ENCODE results near the gene GGCT. TPM values are rescaled to one million over a fixed set of nuclear protein-coding genes. Genes with fewer than 3 reads are reported as not detected.

Gene GGCT
- total and polyA plus RNA-seq, 2 donors = 43.4 to 85.4 TPM

DNA sequence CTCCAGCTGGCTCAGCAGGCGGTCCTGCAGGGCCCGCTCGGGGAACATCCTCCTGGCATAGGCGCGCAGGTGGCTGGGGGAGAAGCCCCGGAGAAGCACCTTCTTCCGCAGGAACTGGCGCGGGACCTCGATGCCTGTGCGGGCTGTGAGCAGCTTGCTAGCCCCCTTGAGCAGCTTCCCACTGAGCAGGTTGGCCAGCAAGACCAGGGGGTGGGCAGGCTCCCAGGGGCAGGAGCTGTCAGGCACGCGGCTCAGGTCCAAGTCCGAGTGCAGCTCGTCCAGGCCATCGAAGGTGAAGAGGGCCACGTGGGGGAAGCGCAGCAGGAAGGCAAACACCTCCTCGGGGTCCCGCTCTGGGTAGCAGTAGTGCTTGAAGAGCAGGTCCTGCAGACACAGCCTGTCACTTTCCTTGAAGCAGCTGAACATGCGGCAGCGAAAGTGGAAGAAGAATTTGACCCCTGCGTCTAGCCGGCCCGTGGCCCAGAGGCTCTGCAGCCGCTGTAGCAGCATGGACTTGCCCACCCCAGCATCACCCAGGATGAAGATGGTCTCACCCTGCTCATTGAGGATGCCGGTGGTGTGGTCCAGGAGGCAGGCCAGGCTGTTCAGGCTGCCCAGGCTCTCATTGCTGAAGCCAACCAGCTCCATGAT, 52.2 kb downstream of the GGCT start:
- Histone ChIP-seq H3K4me3 (ENCODE audit: low read length in 2 of 2) (no peak overlapping the region), H3K9me3 (ENCODE audit: control insufficient read depth in 2 of 2, insufficient read depth in 1 of 2, low read length in 1 of 2) (no peaks in the 10 kb centered on the region), H3K27ac (ENCODE audit: low read depth in 1 of 2, low read length in 1 of 2) (no peak overlapping the region), H3K36me3 (ENCODE audit: control insufficient read depth in 2 of 2, insufficient read depth in 2 of 2, low read length in 1 of 2) (peaks cover 25 to 34% of the 10 kb centered on the region in 2 donors), H3K27me3 (ENCODE audit: control insufficient read depth in 2 of 2, insufficient read depth in 1 of 2, low read length in 1 of 2) (no peaks in the 10 kb centered on the region), H3K4me1 (ENCODE audit: control insufficient read depth in 2 of 2, insufficient read depth in 2 of 2, low read length in 2 of 2) (no peaks in the 10 kb centered on the region)
- 95% methylated on average over 27 of the region's 27 CpGs for WGBS
- DNase-seq (ENCODE audit: low read depth in 6 of 9, low spot score in 9 of 9) = no peak

DNA sequence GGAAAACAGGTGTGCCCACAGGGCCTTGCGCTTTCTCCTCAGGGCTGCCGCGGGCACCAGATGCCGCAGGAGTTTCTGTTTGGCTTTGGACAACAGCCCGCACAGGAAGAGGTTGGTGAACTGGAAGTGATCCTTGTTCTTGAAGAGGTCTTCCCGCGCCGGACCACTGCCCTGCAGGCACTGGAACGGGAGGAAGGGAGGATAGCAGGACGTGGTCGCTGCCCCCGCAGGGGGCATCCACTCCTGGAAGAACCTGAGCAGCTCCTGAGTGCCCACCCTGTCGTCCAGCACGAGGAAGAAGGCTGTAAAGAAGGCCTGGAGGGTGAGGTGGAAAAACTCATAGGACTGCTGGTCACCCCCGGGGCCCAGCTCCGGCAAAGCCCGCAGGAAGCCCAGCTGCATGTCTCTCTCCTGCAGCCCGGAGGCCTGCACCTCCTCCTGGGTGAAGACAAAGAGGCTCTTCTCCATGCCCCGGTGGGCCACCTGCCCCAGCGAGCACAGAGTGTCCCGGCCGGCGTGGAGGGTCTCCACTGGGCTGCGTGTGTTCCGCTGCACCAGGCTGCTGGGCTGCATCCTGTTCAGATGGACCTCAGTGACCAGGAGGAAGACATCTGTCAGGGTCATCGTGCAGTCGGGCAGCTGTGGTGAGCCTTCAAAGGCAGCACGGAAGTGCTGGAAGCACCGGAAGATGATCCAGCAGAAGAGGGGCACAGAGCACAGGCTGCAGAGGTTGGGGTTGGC, 52.9 kb downstream of the GGCT start:
- no peak for DNase-seq (ENCODE audit: low read depth in 6 of 9, low spot score in 9 of 9)
- Histone ChIP-seq H3K27ac (ENCODE audit: low read depth in 1 of 2, low read length in 1 of 2) (no peak overlapping the region), H3K4me1 (ENCODE audit: control insufficient read depth in 2 of 2, insufficient read depth in 2 of 2, low read length in 2 of 2) (no peaks in the 10 kb centered on the region), H3K4me3 (ENCODE audit: low read length in 2 of 2) (no peak overlapping the region), H3K27me3 (ENCODE audit: control insufficient read depth in 2 of 2, insufficient read depth in 1 of 2, low read length in 1 of 2) (no peaks in the 10 kb centered on the region), H3K36me3 (ENCODE audit: control insufficient read depth in 2 of 2, insufficient read depth in 2 of 2, low read length in 1 of 2) (peaks cover 25 to 37% of the 10 kb centered on the region in 2 donors), H3K9me3 (ENCODE audit: control insufficient read depth in 2 of 2, insufficient read depth in 1 of 2, low read length in 1 of 2) (no peaks in the 10 kb centered on the region)
- 96% methylated on average over 29 of the region's 29 CpGs for WGBS

DNA sequence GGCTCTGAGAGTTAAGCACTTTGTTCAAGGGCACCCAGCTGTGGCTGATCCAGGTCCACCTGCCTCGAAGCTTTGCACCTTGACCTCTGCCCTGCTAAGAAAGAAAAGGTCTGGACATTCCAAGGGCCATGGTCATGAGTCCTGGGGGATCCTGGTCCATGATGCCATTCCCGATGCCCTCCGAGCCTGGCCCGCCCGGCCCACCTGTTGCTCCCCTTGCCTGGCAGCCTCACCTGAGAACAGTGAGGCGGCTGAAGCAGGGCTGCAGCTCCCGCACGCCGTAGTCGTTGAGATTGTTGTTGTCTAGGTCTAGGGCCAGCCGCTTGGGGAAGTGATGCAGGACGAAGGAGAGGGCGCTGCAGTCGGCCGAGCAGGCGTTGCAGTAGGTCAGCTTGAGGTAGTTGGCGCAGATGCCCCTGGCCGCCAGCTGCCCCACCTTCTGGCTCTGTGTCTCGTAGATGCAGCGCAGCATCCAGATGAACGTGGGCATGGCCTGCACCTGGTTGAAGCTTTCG, 53.6 kb downstream of the GGCT start:
- WGBS = 97% methylated on average over 22 of the region's 22 CpGs
- H3K9me3 ChIP-seq (ENCODE audit: control insufficient read depth in 2 of 2, insufficient read depth in 1 of 2, low read length in 1 of 2) = no peaks in the 10 kb centered on the region
- H3K27me3 ChIP-seq (ENCODE audit: control insufficient read depth in 2 of 2, insufficient read depth in 1 of 2, low read length in 1 of 2) = no peaks in the 10 kb centered on the region
- H3K27ac ChIP-seq (ENCODE audit: low read depth in 1 of 2, low read length in 1 of 2) = no peak overlapping the region
- peaks cover 19 to 37% of the 10 kb centered on the region in 2 donors for H3K36me3 ChIP-seq (ENCODE audit: control insufficient read depth in 2 of 2, insufficient read depth in 2 of 2, low read length in 1 of 2)
- no peak for DNase-seq (ENCODE audit: low read depth in 6 of 9, low spot score in 9 of 9)
- H3K4me1 ChIP-seq (ENCODE audit: control insufficient read depth in 2 of 2, insufficient read depth in 2 of 2, low read length in 2 of 2) = no peaks in the 10 kb centered on the region
- no peak overlapping the region for H3K4me3 ChIP-seq (ENCODE audit: low read length in 2 of 2)

DNA sequence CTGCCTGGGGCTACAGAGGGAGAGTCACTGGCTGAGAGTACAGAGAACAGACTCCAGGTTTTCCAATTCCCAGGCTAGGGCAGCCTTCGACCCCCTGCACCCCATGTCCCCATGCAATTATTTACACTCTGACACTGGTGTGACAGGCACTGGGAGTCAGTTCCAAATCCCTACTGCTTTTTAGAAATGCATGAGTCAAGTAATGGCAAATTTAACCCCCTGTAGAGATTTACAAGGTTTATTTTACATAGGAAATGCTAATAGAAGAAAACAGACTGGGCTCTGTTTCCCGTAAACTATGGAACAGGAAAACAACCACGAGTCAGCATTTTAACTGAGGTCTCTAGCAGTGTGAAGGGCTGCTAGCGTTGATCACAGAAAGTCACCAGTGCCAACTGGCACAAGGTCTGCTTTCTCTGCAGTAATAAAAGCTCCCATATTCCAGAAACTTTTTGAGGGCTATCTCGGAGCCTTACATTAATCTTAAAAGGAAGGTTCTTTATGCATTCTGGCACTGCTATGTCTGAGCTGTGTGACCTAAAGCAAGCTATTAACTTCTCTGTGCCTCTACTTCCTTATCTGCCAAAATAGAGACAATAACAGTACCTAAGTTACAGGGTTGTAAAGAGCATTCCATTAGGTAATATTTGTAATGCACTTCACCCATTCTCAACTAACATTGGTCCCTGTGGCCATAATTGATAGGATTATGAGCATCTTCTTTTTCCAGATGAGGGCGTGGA, 54.2 kb downstream of the GGCT start:
- Histone ChIP-seq H3K27me3 (ENCODE audit: control insufficient read depth in 2 of 2, insufficient read depth in 1 of 2, low read length in 1 of 2) (no peaks in the 10 kb centered on the region), H3K4me3 (ENCODE audit: low read length in 2 of 2) (no peak overlapping the region), H3K9me3 (ENCODE audit: control insufficient read depth in 2 of 2, insufficient read depth in 1 of 2, low read length in 1 of 2) (no peaks in the 10 kb centered on the region), H3K4me1 (ENCODE audit: control insufficient read depth in 2 of 2, insufficient read depth in 2 of 2, low read length in 2 of 2) (no peaks in the 10 kb centered on the region), H3K27ac (ENCODE audit: low read depth in 1 of 2, low read length in 1 of 2) (no peak overlapping the region), H3K36me3 (ENCODE audit: control insufficient read depth in 2 of 2, insufficient read depth in 2 of 2, low read length in 1 of 2) (peaks cover 19 to 37% of the 10 kb centered on the region in 2 donors)
- DNase-seq (ENCODE audit: low read depth in 6 of 9, low spot score in 9 of 9) = no peak
- WGBS = 89% methylated on average over 6 of the region's 6 CpGs

DNA sequence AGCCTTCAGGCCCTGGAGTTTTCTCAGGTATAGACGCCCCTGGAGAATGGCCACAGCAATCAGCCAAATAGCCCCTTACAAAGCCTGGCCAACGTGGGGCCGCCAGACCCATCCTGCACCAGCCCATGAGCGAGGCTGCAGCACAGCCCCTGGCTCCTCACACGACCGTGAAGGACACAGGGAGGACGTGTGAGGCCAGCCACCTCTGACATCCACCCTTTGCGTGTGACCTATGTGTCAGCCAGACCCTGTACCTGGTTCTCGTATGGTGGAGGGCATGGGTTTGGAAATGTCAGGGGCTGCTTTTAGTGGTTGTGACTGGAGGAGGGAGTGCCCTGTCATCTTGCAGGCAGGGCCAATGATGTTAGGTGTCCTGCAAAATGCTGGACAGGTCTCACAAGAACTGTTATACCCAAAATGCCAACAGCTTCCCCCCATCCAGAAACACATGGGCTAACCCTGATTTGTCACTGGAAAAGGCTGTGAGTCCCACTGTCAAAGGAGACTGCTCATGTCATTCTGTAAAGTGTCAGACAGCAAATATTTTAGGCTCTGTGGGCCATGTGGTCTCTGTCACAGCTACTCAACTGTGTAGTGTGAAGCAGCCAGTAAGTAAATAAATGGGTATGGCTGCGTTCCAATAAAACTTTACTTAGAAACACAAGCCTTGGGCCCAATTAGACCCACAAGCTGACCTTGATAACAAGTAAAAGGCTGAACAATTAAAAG, 56.0 kb downstream of the GGCT start:
- H3K27ac ChIP-seq (ENCODE audit: low read depth in 1 of 2, low read length in 1 of 2) = no peak overlapping the region
- DNase-seq (ENCODE audit: low read depth in 6 of 9, low spot score in 9 of 9) = no peak
- H3K36me3 ChIP-seq (ENCODE audit: control insufficient read depth in 2 of 2, insufficient read depth in 2 of 2, low read length in 1 of 2) = peaks cover 10 to 32% of the 10 kb centered on the region in 2 donors

DNA sequence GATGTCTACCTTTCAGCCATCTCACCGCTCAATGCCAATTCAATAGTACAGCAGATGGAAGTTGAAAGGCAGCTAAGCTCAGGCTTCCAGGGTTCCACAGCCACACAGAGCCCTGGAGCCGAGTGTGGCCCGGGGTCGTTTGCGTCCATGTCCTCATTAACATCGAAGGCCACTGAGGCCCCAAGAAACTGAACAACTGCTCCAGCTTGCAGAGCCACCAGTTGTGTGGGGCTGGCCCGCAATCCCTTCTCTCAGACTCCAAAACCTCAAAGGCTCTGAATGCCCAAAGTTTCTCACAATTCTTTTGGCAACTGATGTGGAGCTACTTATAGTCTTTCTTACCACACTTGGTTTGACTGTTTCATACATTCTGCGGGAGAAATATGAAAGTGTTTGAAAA, 57.2 kb downstream of the GGCT start:
- no peak overlapping the region for H3K27ac ChIP-seq (ENCODE audit: low read depth in 1 of 2, low read length in 1 of 2)
- no peaks in the 10 kb centered on the region for H3K27me3 ChIP-seq (ENCODE audit: control insufficient read depth in 2 of 2, insufficient read depth in 1 of 2, low read length in 1 of 2)
- peaks cover 10 to 23% of the 10 kb centered on the region in 2 donors for H3K36me3 ChIP-seq (ENCODE audit: control insufficient read depth in 2 of 2, insufficient read depth in 2 of 2, low read length in 1 of 2)
- H3K4me1 ChIP-seq (ENCODE audit: control insufficient read depth in 2 of 2, insufficient read depth in 2 of 2, low read length in 2 of 2) = no peaks in the 10 kb centered on the region
- H3K9me3 ChIP-seq (ENCODE audit: control insufficient read depth in 2 of 2, insufficient read depth in 1 of 2, low read length in 1 of 2) = no peaks in the 10 kb centered on the region
- no peak for DNase-seq (ENCODE audit: low read depth in 6 of 9, low spot score in 9 of 9)
- H3K4me3 ChIP-seq (ENCODE audit: low read length in 2 of 2) = no peak overlapping the region
- WGBS = 98% methylated on average over 8 of the region's 8 CpGs

More for the DNA sequence above, 56.0 kb downstream of the GGCT start:
- Histone ChIP-seq H3K9me3 (ENCODE audit: control insufficient read depth in 2 of 2, insufficient read depth in 1 of 2, low read length in 1 of 2) (no peaks in the 10 kb centered on the region), H3K27me3 (ENCODE audit: control insufficient read depth in 2 of 2, insufficient read depth in 1 of 2, low read length in 1 of 2) (no peaks in the 10 kb centered on the region), H3K4me3 (ENCODE audit: low read length in 2 of 2) (no peak overlapping the region), H3K4me1 (ENCODE audit: control insufficient read depth in 2 of 2, insufficient read depth in 2 of 2, low read length in 2 of 2) (no peaks in the 10 kb centered on the region)
- WGBS = 97% methylated on average over 10 of the region's 10 CpGs

Other genes starting within 250 kb of the GGCT start
- 12.8 TPM for gene ZNRF2, start 220.2 kb downstream of the GGCT start, total RNA-seq
- 10.5 TPM for gene ZNRF2, start 220.2 kb downstream of the GGCT start, polyA plus RNA-seq
- gene NOD1, start 26.0 kb downstream of the GGCT start, total RNA-seq = 4.3 TPM
- 13.6 TPM for gene NOD1, start 26.0 kb downstream of the GGCT start, polyA plus RNA-seq
- 44.9 TPM for gene GARS1, start 90.0 kb upstream of the GGCT start, total RNA-seq
- gene GARS1, start 90.0 kb upstream of the GGCT start, polyA plus RNA-seq = 56.9 TPM
- gene CRHR2, start 177.6 kb upstream of the GGCT start, total RNA-seq = under 0.01 TPM
- gene CRHR2, start 177.6 kb upstream of the GGCT start, polyA plus RNA-seq = 0.05 TPM
- gene INMT, start 247.3 kb upstream of the GGCT start, total RNA-seq = 0.94 TPM
- gene INMT, start 247.3 kb upstream of the GGCT start, polyA plus RNA-seq = 2.5 TPM